Epithelial cell of proximal tubule (primary cell): ENCODE results near the gene ITPR1. TPM values are rescaled to one million over a fixed set of nuclear protein-coding genes. Genes with fewer than 3 reads are reported as not detected.

ENCODE experiments used
- DNase-seq: peaks from one replicate; pipeline ENCODE4 v3.0.0-alpha.2; 2011; ENCODE audit warnings: low read depth
- H3K4me3 ChIP-seq: 2 replicates; pipeline ENCODE4 v1.5.1; 2011; ENCODE audit warnings: low read depth, mild to moderate bottlenecking, low read length
- CTCF ChIP-seq: conservative IDR thresholded peaks from 2 replicates; pipeline ENCODE4 v1.5.1; 2012; ENCODE audit warnings: low read depth, mild to moderate bottlenecking, low read length
- total RNA-seq: library from RNA; depleted of rRNA; stranded (reverse); fragments of >200 nt; gene quantifications from 2 replicates; pipeline ENCODE4 v1.2.3, GENCODE V29; 2015

The ITPR1 gene
- total RNA-seq, 1 donor from 2014 or later: 4.6 TPM

GRCh38 chr3:4509983-4510755 is 17.0 kb downstream of the ITPR1 start:
- no peak for TF ChIP-seq CTCF
- H3K4me3 ChIP-seq: no peak overlapping the region
- DNase-seq: no peak

GRCh38 chr3:4511491-4512262 is 18.5 kb downstream of the ITPR1 start:
- DNase-seq: no peak
- H3K4me3 ChIP-seq: no peak overlapping the region
- no peak for TF ChIP-seq CTCF

- no peak for DNase-seq
- TF ChIP-seq CTCF: no peak
- H3K4me3 ChIP-seq: no peak overlapping the region
These were observed 19.9 kb downstream of the ITPR1 start for GRCh38 chr3:4512895-4513616.

GRCh38 chr3:4514321-4514720 is 21.2 kb downstream of the ITPR1 start:
- no peak for DNase-seq
- TF ChIP-seq CTCF: no peak
- H3K4me3 ChIP-seq: no peak overlapping the region

GRCh38 chr3:4514916-4515315 is 21.8 kb downstream of the ITPR1 start:
- no peak for DNase-seq
- H3K4me3 ChIP-seq: no peak overlapping the region
- no peak for TF ChIP-seq CTCF

- no peak for TF ChIP-seq CTCF
- DNase-seq: no peak
- no peak overlapping the region for H3K4me3 ChIP-seq
These were observed 22.9 kb downstream of the ITPR1 start for GRCh38 chr3:4515916-4516579.
